Endodermal cell (in vitro differentiated cells): ENCODE data around the gene LRRC49. TPM values are rescaled to one million over a fixed set of nuclear protein-coding genes. Genes with fewer than 3 reads are reported as not detected.
A peak's percentile ranks its signal among the peaks of the same experiment; 100 is the strongest.

Source experiments
- DNase-seq: peaks from one replicate; pipeline ENCODE4 v3.0.0-alpha.2; 2017
- H3K27ac ChIP-seq: 2 replicates; pipeline ENCODE4 v1.5.1; 2013; ENCODE audit warnings: mild to moderate bottlenecking, low read depth, low read length, moderate library complexity
- H3K27me3 ChIP-seq: 2 replicates; pipeline ENCODE4 v1.6.1; 2013; ENCODE audit warnings: mild to moderate bottlenecking, low read length, moderate library complexity; ENCODE audit not compliant: insufficient read depth, control insufficient read depth, poor library complexity, severe bottlenecking
- H3K36me3 ChIP-seq: 2 replicates; pipeline ENCODE4 v1.7.0; 2013; ENCODE audit warnings: mild to moderate bottlenecking, low read length, moderate library complexity; ENCODE audit not compliant: control insufficient read depth, insufficient read depth
- H3K4me1 ChIP-seq: one replicate; pipeline ENCODE4 v1.7.0; 2013; ENCODE audit warnings: low read length; ENCODE audit not compliant: control insufficient read depth, insufficient read depth
- H3K4me3 ChIP-seq: 2 replicates; pipeline ENCODE4 v1.5.1; 2013; ENCODE audit warnings: mild to moderate bottlenecking, low read length, moderate library complexity
- H3K9ac ChIP-seq: 2 replicates; pipeline ENCODE4 v1.6.1; 2013; ENCODE audit warnings: mild to moderate bottlenecking, low read length, moderate library complexity; ENCODE audit not compliant: poor library complexity, severe bottlenecking; ENCODE audit errors: extremely low read depth
- H3K9me3 ChIP-seq: 2 replicates; pipeline ENCODE4 v1.6.1; 2013; ENCODE audit warnings: mild to moderate bottlenecking, low read length, moderate library complexity; ENCODE audit not compliant: control insufficient read depth
- H3K27ac Mint-ChIP-seq: 2 replicates; pipeline ENCODE4 v1.8.0; 2020; ENCODE audit warnings: mixed read lengths
- H3K27me3 Mint-ChIP-seq: 2 replicates; pipeline ENCODE4 v1.8.0; 2021; ENCODE audit warnings: mild to moderate bottlenecking, mixed read lengths; ENCODE audit not compliant: insufficient read depth
- H3K36me3 Mint-ChIP-seq: 2 replicates; pipeline ENCODE4 v1.8.0; 2020; ENCODE audit warnings: low read depth, mixed read lengths
- H3K4me1 Mint-ChIP-seq: 2 replicates; pipeline ENCODE4 v1.8.0; 2020; ENCODE audit warnings: mixed read lengths
- H3K4me3 Mint-ChIP-seq: 2 replicates; pipeline ENCODE4 v1.8.0; 2020; ENCODE audit warnings: mild to moderate bottlenecking, moderate library complexity, mixed read lengths
- H3K9me3 Mint-ChIP-seq: 2 replicates; pipeline ENCODE4 v1.8.0; 2020; ENCODE audit warnings: mild to moderate bottlenecking, mixed read lengths
- WGBS, 2 experiments: methylation state at CpG; one replicate each; pipeline versions ENCODE4 v1.1.5 to v1.1.7; 2013; ENCODE audit warnings: missing lambda C conversion rate in 2 of 2, mixed read lengths in 1 of 2; ENCODE audit not compliant: insufficient coverage in 1 of 2, insufficient read length in 1 of 2; 5-methylcytosine and 5-hydroxymethylcytosine counted together
- total RNA-seq, 2 donors: library from RNA; stranded (reverse); fragmentation: NEBNext Ultra II Directional in 1 of 2; extraction: Animal tissue kit (Norgen Biotek cat#: 25700) in 1 of 2; gene quantifications; 2 replicates in 1 of 2; 3 replicates in 1 of 2; pipeline ENCODE4 v1.2.1, GENCODE V29; 2021
- TF ChIP-seq, protein P1 (sequence below): fragments of 200-600 bp; sonication (generic); conservative IDR thresholded peaks from 2 replicates; pipeline ENCODE4 v1.5.0; 2021; ENCODE audit warnings: antibody characterized with exemption, mild to moderate bottlenecking

LRRC49 gene
- total RNA-seq, 2 donors from 2014 or later: 6.6 to 10.7 TPM

DNA sequence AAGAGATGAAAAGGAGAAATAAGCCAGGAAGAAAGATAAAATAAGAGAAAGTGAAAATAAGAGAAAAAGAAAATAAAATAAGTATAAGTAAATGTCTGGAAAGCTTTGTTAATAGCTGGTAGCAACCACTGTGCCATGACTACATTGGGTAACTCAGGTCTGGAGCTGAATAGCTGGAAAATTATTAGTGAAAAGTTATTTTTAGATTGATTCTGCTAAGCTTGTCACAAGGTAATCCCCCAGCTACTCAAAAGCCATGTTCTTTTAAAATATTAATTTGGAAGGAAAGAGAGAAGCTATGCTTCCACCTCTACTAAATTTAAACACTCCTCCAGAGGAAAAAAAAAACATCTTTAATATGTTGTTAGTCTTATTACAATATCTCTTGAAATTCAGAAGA, 117.8 kb downstream of the LRRC49 start:
- Histone ChIP-seq H3K4me3 (no peak overlapping the region), H3K4me1 (no peaks in the 10 kb centered on the region), H3K9ac (no peak overlapping the region), H3K36me3 (no peaks in the 10 kb centered on the region), H3K27me3 (no peaks in the 10 kb centered on the region), H3K27ac (no peak overlapping the region), H3K9me3 (no peaks in the 10 kb centered on the region)
- no peaks in the 10 kb centered on the region for H3K4me1 Mint-ChIP-seq
- TF ChIP-seq, protein P1, sequence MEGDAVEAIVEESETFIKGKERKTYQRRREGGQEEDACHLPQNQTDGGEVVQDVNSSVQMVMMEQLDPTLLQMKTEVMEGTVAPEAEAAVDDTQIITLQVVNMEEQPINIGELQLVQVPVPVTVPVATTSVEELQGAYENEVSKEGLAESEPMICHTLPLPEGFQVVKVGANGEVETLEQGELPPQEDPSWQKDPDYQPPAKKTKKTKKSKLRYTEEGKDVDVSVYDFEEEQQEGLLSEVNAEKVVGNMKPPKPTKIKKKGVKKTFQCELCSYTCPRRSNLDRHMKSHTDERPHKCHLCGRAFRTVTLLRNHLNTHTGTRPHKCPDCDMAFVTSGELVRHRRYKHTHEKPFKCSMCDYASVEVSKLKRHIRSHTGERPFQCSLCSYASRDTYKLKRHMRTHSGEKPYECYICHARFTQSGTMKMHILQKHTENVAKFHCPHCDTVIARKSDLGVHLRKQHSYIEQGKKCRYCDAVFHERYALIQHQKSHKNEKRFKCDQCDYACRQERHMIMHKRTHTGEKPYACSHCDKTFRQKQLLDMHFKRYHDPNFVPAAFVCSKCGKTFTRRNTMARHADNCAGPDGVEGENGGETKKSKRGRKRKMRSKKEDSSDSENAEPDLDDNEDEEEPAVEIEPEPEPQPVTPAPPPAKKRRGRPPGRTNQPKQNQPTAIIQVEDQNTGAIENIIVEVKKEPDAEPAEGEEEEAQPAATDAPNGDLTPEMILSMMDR: no peak
- H3K27me3 Mint-ChIP-seq: no peaks in the 10 kb centered on the region
- H3K36me3 Mint-ChIP-seq: no peaks in the 10 kb centered on the region
- no peak overlapping the region for H3K27ac Mint-ChIP-seq
- no peak overlapping the region for H3K4me3 Mint-ChIP-seq
- no peaks in the 10 kb centered on the region for H3K9me3 Mint-ChIP-seq
- DNase-seq: no peak

DNA sequence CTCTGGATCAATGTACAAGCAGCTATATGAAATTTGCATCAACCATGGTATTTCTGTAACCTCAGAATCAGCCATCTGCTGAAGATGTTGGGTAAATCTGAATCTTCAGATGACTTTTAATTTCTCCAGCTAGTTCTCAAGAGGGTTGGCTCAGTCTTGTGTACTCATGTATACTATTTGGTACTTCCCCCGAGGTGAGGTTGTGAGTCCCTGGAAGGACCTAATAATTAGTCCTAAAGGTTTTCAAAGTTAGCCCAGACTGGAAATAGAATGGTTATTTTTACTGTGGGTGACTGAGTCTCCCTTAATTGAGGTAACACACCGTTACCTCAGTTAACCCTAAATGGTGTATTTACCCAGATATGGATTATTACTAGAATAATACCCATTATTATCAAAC, 118.4 kb downstream of the LRRC49 start:
- Histone ChIP-seq H3K27me3 (no peaks in the 10 kb centered on the region), H3K9ac (no peak overlapping the region), H3K4me1 (no peaks in the 10 kb centered on the region), H3K27ac (no peak overlapping the region), H3K36me3 (no peaks in the 10 kb centered on the region), H3K9me3 (no peaks in the 10 kb centered on the region), H3K4me3 (no peak overlapping the region)
- no peaks in the 10 kb centered on the region for H3K4me1 Mint-ChIP-seq
- H3K27ac Mint-ChIP-seq: no peak overlapping the region
- H3K27me3 Mint-ChIP-seq: no peaks in the 10 kb centered on the region
- DNase-seq: no peak
- WGBS, 2 experiments: 61% methylated on average over 1 of the region's 2 CpGs; no CpG with 5 or more reads in 1 of the 2 experiments
- H3K9me3 Mint-ChIP-seq: no peaks in the 10 kb centered on the region
- H3K4me3 Mint-ChIP-seq: no peak overlapping the region
- H3K36me3 Mint-ChIP-seq: no peaks in the 10 kb centered on the region
- TF ChIP-seq, protein P1: no peak

DNA sequence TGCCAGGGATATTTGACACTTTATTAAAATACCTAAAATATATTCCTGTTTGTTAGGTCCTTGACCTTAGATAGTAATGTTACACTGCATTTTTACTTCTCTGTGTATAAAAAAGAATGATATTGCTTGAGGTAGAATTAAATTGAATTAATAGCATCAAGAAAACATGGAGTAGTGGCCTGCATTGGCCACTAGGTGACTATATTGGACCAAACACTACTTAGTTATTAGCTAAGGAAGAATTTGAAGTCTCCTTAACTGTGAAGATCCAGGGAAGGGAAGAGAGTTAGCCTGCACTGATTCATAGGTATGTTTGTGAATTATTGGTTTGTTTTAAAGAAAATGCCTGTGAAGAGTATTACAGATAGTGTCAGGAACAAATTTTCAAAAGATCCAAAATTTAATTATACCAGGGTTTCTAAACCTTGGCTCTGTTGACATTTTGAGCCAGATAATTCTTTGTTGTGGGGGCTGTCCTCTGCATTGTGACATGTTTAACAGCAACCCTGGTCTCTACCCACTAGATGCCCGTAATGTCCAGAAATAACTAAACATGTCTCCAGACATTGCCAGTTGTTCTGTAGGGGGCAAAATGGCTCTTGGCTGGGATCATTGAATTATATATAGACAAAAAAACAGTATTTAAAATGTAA, 119.0 kb downstream of the LRRC49 start:
- no peak overlapping the region for H3K27ac Mint-ChIP-seq
- Histone ChIP-seq H3K27me3 (no peaks in the 10 kb centered on the region), H3K27ac (no peak overlapping the region), H3K9me3 (no peaks in the 10 kb centered on the region), H3K4me1 (no peaks in the 10 kb centered on the region), H3K9ac (no peak overlapping the region), H3K4me3 (no peak overlapping the region), H3K36me3 (no peaks in the 10 kb centered on the region)
- no peaks in the 10 kb centered on the region for H3K27me3 Mint-ChIP-seq
- DNase-seq: peak; percentile 41
- no peaks in the 10 kb centered on the region for H3K4me1 Mint-ChIP-seq
- H3K9me3 Mint-ChIP-seq: no peaks in the 10 kb centered on the region
- H3K4me3 Mint-ChIP-seq: no peak overlapping the region
- no peaks in the 10 kb centered on the region for H3K36me3 Mint-ChIP-seq
- TF ChIP-seq, protein P1: peak; percentile 92
- 75% methylated on average over 1 of the region's 1 CpG; no CpG with 5 or more reads in 1 of the 2 experiments for WGBS, 2 experiments
